IPS-15b (cell line): Measurements from ENCODE around the gene BMF.

Source experiments
- H3K27me3 ChIP-seq: one replicate; pipeline ENCODE4 v1.6.1; 2013; ENCODE audit warnings: low read length; ENCODE audit not compliant: control insufficient read depth, insufficient read depth
- H3K36me3 ChIP-seq: one replicate; pipeline ENCODE4 v1.6.1; 2013; ENCODE audit warnings: low read length; ENCODE audit not compliant: control insufficient read depth, insufficient read depth
- H3K4me1 ChIP-seq: one replicate; pipeline ENCODE4 v1.6.1; 2013; ENCODE audit warnings: mild to moderate bottlenecking, low read length; ENCODE audit not compliant: control insufficient read depth, insufficient read depth
- H3K4me3 ChIP-seq: one replicate; pipeline ENCODE4 v1.5.1; 2013; ENCODE audit warnings: low read depth, low read length
- H3K9ac ChIP-seq: one replicate; pipeline ENCODE4 v1.6.1; 2013; ENCODE audit warnings: low read depth, mild to moderate bottlenecking, low read length
- H3K9me3 ChIP-seq: one replicate; pipeline ENCODE4 v1.6.1; 2013; ENCODE audit warnings: mild to moderate bottlenecking, low read length; ENCODE audit not compliant: control insufficient read depth, insufficient read depth

BMF gene

GRCh38 chr15:40064231-40064894, 44.3 kb downstream of the BMF start:
- H3K9me3 ChIP-seq, result no peaks in the 10 kb centered on the region
- no peaks in the 10 kb centered on the region for H3K27me3 ChIP-seq
- no peaks in the 10 kb centered on the region for H3K36me3 ChIP-seq
- peaks cover 2% of the 10 kb centered on the region for H3K4me1 ChIP-seq
- no peak overlapping the region for H3K4me3 ChIP-seq
- no peak overlapping the region for H3K9ac ChIP-seq

- no peaks in the 10 kb centered on the region for H3K9me3 ChIP-seq
- no peak overlapping the region for H3K4me3 ChIP-seq
- no peaks in the 10 kb centered on the region for H3K27me3 ChIP-seq
- H3K9ac ChIP-seq, result no peak overlapping the region
- no peaks in the 10 kb centered on the region for H3K36me3 ChIP-seq
- no peaks in the 10 kb centered on the region for H3K4me1 ChIP-seq
These were observed 45.1 kb downstream of the BMF start for GRCh38 chr15:40063563-40064011.

GRCh38 chr15:40062816-40063562, 45.7 kb downstream of the BMF start:
- no peaks in the 10 kb centered on the region for H3K4me1 ChIP-seq

GRCh38 chr15:40061212-40061901, 47.3 kb downstream of the BMF start:
- Histone ChIP-seq H3K9me3 (no peaks in the 10 kb centered on the region), H3K4me3 (no peak overlapping the region), H3K36me3 (no peaks in the 10 kb centered on the region), H3K9ac (no peak overlapping the region), H3K27me3 (no peaks in the 10 kb centered on the region), H3K4me1 (no peaks in the 10 kb centered on the region)

More at GRCh38 chr15:40062816-40063562, 45.7 kb downstream of the BMF start:
- no peak overlapping the region for H3K4me3 ChIP-seq
- no peak overlapping the region for H3K9ac ChIP-seq
- H3K9me3 ChIP-seq, result no peaks in the 10 kb centered on the region
- H3K27me3 ChIP-seq, result no peaks in the 10 kb centered on the region
- H3K36me3 ChIP-seq, result no peaks in the 10 kb centered on the region

- no peaks in the 10 kb centered on the region for H3K9me3 ChIP-seq
- no peaks in the 10 kb centered on the region for H3K4me1 ChIP-seq
- no peaks in the 10 kb centered on the region for H3K27me3 ChIP-seq
- no peaks in the 10 kb centered on the region for H3K36me3 ChIP-seq
- H3K9ac ChIP-seq, result no peak overlapping the region
- no peak overlapping the region for H3K4me3 ChIP-seq
These were observed 48.3 kb downstream of the BMF start for GRCh38 chr15:40060236-40060961.

- Histone ChIP-seq H3K36me3 (no peaks in the 10 kb centered on the region), H3K27me3 (no peaks in the 10 kb centered on the region), H3K9ac (no peak overlapping the region), H3K9me3 (no peaks in the 10 kb centered on the region), H3K4me1 (no peaks in the 10 kb centered on the region), H3K4me3 (no peak overlapping the region)
These were observed 48.9 kb downstream of the BMF start for GRCh38 chr15:40059821-40060220.

GRCh38 chr15:40058476-40059140, 50.1 kb downstream of the BMF start:
- Histone ChIP-seq H3K9ac (no peak overlapping the region), H3K4me3 (no peak overlapping the region), H3K4me1 (no peaks in the 10 kb centered on the region), H3K27me3 (no peaks in the 10 kb centered on the region), H3K36me3 (no peaks in the 10 kb centered on the region), H3K9me3 (no peaks in the 10 kb centered on the region)

- no peak overlapping the region for H3K4me3 ChIP-seq
- no peaks in the 10 kb centered on the region for H3K27me3 ChIP-seq
- H3K4me1 ChIP-seq, result peaks cover 3% of the 10 kb centered on the region
- H3K9me3 ChIP-seq, result no peaks in the 10 kb centered on the region
- H3K36me3 ChIP-seq, result no peaks in the 10 kb centered on the region
- H3K9ac ChIP-seq, result no peak overlapping the region
These were observed 52.9 kb downstream of the BMF start for GRCh38 chr15:40055576-40056293.

- Histone ChIP-seq H3K4me3 (no peak overlapping the region), H3K9me3 (no peaks in the 10 kb centered on the region), H3K36me3 (no peaks in the 10 kb centered on the region), H3K4me1 (peaks cover 3% of the 10 kb centered on the region), H3K9ac (no peak overlapping the region), H3K27me3 (no peaks in the 10 kb centered on the region)
These were observed 53.7 kb downstream of the BMF start for GRCh38 chr15:40054855-40055575.

GRCh38 chr15:40054605-40054854, 54.1 kb downstream of the BMF start:
- H3K4me1 ChIP-seq, result peaks cover 3% of the 10 kb centered on the region
- no peaks in the 10 kb centered on the region for H3K36me3 ChIP-seq
- no peak overlapping the region for H3K9ac ChIP-seq
- H3K9me3 ChIP-seq, result no peaks in the 10 kb centered on the region
- no peaks in the 10 kb centered on the region for H3K27me3 ChIP-seq
- no peak overlapping the region for H3K4me3 ChIP-seq
